Measurements from ENCODE around the gene ENTHD1.

DNA sequence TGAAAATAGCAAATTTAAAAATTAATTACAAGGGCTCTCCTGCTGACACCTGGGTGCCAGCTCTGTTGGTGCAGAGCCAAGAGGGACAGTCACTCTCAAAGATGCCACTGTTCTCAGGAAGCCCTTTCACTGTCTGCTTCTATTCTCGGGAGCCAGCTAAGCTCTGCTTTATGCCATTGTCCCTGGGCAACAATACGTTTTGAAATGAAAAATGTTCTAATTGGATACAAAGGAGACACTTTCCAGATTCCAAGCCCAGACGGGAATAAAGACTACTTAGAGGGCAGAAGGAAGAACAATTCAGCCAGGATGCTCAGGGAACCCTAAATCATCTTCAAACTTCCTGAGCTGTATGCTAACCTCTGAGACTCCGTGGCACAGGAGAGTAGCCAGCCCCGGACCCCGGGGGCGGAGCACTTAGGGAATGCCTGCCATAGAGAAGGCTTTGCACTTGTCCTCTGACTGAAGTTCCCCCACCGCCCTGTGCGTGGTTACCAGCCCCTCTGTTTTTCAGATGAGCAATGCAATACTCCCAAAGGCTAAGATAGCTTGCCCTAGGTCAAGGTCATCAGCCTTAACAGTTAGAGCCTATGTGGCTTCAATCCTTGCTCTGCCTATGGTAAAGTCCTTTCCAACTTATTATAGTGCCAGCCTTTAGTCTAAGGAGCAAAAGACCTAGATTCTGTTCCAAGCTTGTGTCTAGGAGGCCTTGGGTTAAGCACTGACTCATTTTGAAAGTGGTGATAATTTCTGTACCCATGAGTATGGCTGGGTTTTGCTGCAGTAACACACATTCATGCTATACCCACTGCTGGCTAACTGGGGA is 172.1 kb downstream of the ENTHD1 start:
- TF ChIP-seq POLR2A (IDR thresholded peaks at IDR 0.05) (no peak), POLR2AphosphoS5 (IDR thresholded peaks at IDR 0.05) (no peak)
- TF ChIP-seq, protein P1, sequence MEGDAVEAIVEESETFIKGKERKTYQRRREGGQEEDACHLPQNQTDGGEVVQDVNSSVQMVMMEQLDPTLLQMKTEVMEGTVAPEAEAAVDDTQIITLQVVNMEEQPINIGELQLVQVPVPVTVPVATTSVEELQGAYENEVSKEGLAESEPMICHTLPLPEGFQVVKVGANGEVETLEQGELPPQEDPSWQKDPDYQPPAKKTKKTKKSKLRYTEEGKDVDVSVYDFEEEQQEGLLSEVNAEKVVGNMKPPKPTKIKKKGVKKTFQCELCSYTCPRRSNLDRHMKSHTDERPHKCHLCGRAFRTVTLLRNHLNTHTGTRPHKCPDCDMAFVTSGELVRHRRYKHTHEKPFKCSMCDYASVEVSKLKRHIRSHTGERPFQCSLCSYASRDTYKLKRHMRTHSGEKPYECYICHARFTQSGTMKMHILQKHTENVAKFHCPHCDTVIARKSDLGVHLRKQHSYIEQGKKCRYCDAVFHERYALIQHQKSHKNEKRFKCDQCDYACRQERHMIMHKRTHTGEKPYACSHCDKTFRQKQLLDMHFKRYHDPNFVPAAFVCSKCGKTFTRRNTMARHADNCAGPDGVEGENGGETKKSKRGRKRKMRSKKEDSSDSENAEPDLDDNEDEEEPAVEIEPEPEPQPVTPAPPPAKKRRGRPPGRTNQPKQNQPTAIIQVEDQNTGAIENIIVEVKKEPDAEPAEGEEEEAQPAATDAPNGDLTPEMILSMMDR (IDR thresholded peaks at IDR 0.05): no peak

All from breast epithelium (tissue), 3 donors.